K562 (cell line): ENCODE data around the gene TMPO. TPM values are rescaled to one million over a fixed set of nuclear protein-coding genes. Genes with fewer than 3 reads are reported as not detected.
A peak's percentile ranks its signal among the peaks of the same experiment; 100 is the strongest.

Source experiments
- ESRRA ChIP-seq: fragments of 450-650 bp; IDR thresholded peaks from 2 replicates; pipeline ENCODE4 v1.6.1; 2014; ENCODE audit warnings: low read depth, mild to moderate bottlenecking, moderate library complexity, borderline replicate concordance
- ETV1 ChIP-seq: fragments of 450-650 bp; conservative IDR thresholded peaks from 2 replicates; pipeline ENCODE4 v1.6.1; 2016; ENCODE audit warnings: missing genetic modification characterization, control low read depth, low read depth, missing compliant biosample characterization
- FOS ChIP-seq: IDR thresholded peaks from 3 replicates; pipeline ENCODE4 v1.6.1; 2011; ENCODE audit not compliant: insufficient read length; ENCODE audit errors: extremely low read depth
- GABPB1 ChIP-seq: sonication (generic); formaldehyde crosslinking; IDR thresholded peaks from 2 replicates; pipeline ENCODE4 v1.8.0; 2022; ENCODE audit warnings: mild to moderate bottlenecking, missing genetic modification reagents
- HDAC3 ChIP-seq: fragments of 450-650 bp; IDR thresholded peaks from 2 replicates; pipeline ENCODE4 v1.6.1; 2018; ENCODE audit warnings: borderline replicate concordance, mild to moderate bottlenecking, moderate library complexity; ENCODE audit not compliant: partially characterized antibody
- IFI16 ChIP-seq: fragments of 250-450 bp; sonication (Bioruptor Pico); IDR thresholded peaks from 2 replicates; pipeline ENCODE4 v2.1.2; 2022; ENCODE audit warnings: mild to moderate bottlenecking, inconsistent platforms
- KDM4B ChIP-seq, 2 experiments: fragments of 450-650 bp in 1 of 2; sonication (generic) in 1 of 2; IDR thresholded peaks; 2 replicates each; pipeline ENCODE4 v1.6.1; 2016 to 2017; ENCODE audit warnings: borderline replicate concordance in 2 of 2, antibody characterized with exemption in 1 of 2, low read depth in 1 of 2, mild to moderate bottlenecking in 1 of 2
- KLF10 ChIP-seq: fragments of 250-450 bp; sonication (Bioruptor Pico); IDR thresholded peaks from 2 replicates; pipeline ENCODE4 v1.6.1; 2021; ENCODE audit warnings: matching md5 sums
- L3MBTL2 ChIP-seq: fragments of 450-650 bp; IDR thresholded peaks from 2 replicates; pipeline ENCODE4 v1.6.1; 2016; ENCODE audit warnings: mild to moderate bottlenecking, moderate library complexity
- MBD1 ChIP-seq: fragments of 250-450 bp; sonication (Bioruptor Pico); IDR thresholded peaks from 2 replicates; pipeline ENCODE4 v1.8.0; 2022; ENCODE audit warnings: inconsistent platforms
- NCOR1 ChIP-seq: fragments of 450-650 bp; IDR thresholded peaks from 2 replicates; pipeline ENCODE4 v1.6.1; 2016; ENCODE audit warnings: mild to moderate bottlenecking, moderate library complexity
- NONO ChIP-seq, 2 experiments: fragments of 200-400 bp in 1 of 2; fragments of 450-650 bp in 1 of 2; formaldehyde crosslinking in 1 of 2; IDR thresholded peaks; 2 replicates each; pipeline ENCODE4 v1.6.1; 2017; ENCODE audit warnings: low read depth in 2 of 2, mild to moderate bottlenecking in 2 of 2, moderate library complexity in 2 of 2, low read length in 1 of 2
- PPARD ChIP-seq: fragments of 250-450 bp; sonication (Bioruptor Pico); IDR thresholded peaks from 2 replicates; pipeline ENCODE4 v1.8.0; 2022; ENCODE audit warnings: inconsistent platforms, mild to moderate bottlenecking, moderate library complexity
- RBM17 ChIP-seq: fragments of 200-400 bp; formaldehyde crosslinking; IDR thresholded peaks from 2 replicates; pipeline ENCODE4 v1.6.1; 2017; ENCODE audit warnings: low read depth, mild to moderate bottlenecking, low read length, borderline replicate concordance
- SP1 ChIP-seq: sonication (generic); formaldehyde crosslinking; IDR thresholded peaks from 2 replicates; pipeline ENCODE4 v1.8.1; 2022; ENCODE audit warnings: mild to moderate bottlenecking, missing genetic modification reagents
- TRIM24 ChIP-seq, 2 experiments: fragments of 450-650 bp; IDR thresholded peaks; 2 replicates each; pipeline ENCODE4 v1.6.1; 2016
- polyA plus RNA-seq, 8 experiments: library from polyadenylated mRNA; depleted of rRNA in 4 of 8; stranded (reverse) in 5 of 8; unstranded in 3 of 8; fragments of >200 nt; fragmentation: Nextera tagmentation in 2 of 8; fragmentation: Illumina TruSeq in 1 of 8; extraction: Ambion mirVana in 2 of 8; extraction: Trizol in 1 of 8; gene quantifications; 2 replicates each; pipeline versions ENCODE4 v1.2.1 to v1.2.3, GENCODE V29; 2011 to 2014; ENCODE audit warnings: inconsistent platforms in 1 of 8, missing spikeins in 1 of 8
- total RNA-seq, 7 experiments: library from RNA; depleted of rRNA in 6 of 7; stranded (reverse); fragments of >200 nt in 6 of 7; fragmentation: Illumina TruSeq in 2 of 7; extraction: Trizol in 2 of 7; gene quantifications; 2 replicates each; pipeline versions ENCODE4 v1.2.1 to v1.2.3, GENCODE V29; 2011 to 2021; ENCODE audit warnings: low replicate concordance in 1 of 7
- TF ChIP-seq, protein P1 (sequence below): sonication (generic); formaldehyde crosslinking; IDR thresholded peaks from 2 replicates; pipeline ENCODE4 v1.8.0; 2022; ENCODE audit warnings: mild to moderate bottlenecking, missing genetic modification reagents
- TF ChIP-seq, protein P2 (sequence below): sonication (generic); formaldehyde crosslinking; IDR thresholded peaks from 2 replicates; pipeline ENCODE4 v1.8.1; 2023; ENCODE audit warnings: mild to moderate bottlenecking, missing genetic modification reagents

TMPO gene
- total and polyA plus RNA-seq, 9 of the 15 experiments (the other 6 are each of a cell fraction or from before 2014, with no cell fraction given): 62.1 to 263 (median 182) TPM

- 0 out of 2 replicates have a peak, but pooled peaks have one; percentile 4 for TF ChIP-seq L3MBTL2
- TF ChIP-seq HDAC3: peak; percentile 23
- TF ChIP-seq, protein P1, sequence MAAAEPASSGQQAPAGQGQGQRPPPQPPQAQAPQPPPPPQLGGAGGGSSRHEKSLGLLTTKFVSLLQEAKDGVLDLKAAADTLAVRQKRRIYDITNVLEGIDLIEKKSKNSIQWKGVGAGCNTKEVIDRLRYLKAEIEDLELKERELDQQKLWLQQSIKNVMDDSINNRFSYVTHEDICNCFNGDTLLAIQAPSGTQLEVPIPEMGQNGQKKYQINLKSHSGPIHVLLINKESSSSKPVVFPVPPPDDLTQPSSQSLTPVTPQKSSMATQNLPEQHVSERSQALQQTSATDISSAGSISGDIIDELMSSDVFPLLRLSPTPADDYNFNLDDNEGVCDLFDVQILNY (CRISPR knock-in tag): no peak
- peak in 1 of 2 experiments; percentile 7; a peak in 1 of 4 replicates for TF ChIP-seq TRIM24 (IDR thresholded peaks at IDR 0.05)
- TF ChIP-seq NCOR1: 0 out of 2 replicates have a peak, but pooled peaks have one; percentile 11
- TF ChIP-seq NONO (IDR thresholded peaks at IDR 0.05; ENCODE audit: low read depth in 2 of 2, low read length in 1 of 2): no peak
- no peak for TF ChIP-seq KLF10 (CRISPR knock-in tag)
- TF ChIP-seq KDM4B (IDR thresholded peaks at IDR 0.05; ENCODE audit: borderline replicate concordance in 2 of 2, low read depth in 1 of 2): no peak
- no peak for TF ChIP-seq FOS
- TF ChIP-seq, protein P2, sequence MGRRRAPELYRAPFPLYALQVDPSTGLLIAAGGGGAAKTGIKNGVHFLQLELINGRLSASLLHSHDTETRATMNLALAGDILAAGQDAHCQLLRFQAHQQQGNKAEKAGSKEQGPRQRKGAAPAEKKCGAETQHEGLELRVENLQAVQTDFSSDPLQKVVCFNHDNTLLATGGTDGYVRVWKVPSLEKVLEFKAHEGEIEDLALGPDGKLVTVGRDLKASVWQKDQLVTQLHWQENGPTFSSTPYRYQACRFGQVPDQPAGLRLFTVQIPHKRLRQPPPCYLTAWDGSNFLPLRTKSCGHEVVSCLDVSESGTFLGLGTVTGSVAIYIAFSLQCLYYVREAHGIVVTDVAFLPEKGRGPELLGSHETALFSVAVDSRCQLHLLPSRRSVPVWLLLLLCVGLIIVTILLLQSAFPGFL (CRISPR knock-in tag): no peak
- no peak for TF ChIP-seq IFI16
- TF ChIP-seq GABPB1: peak; percentile 2; the same call in 1 of the 2 replicates
- no peak for TF ChIP-seq ETV1
- no peak for TF ChIP-seq PPARD (CRISPR knock-in tag)
- no peak for TF ChIP-seq RBM17
- TF ChIP-seq ESRRA: peak; percentile 27; the same call in 1 of the 2 replicates
- no peak for TF ChIP-seq SP1 (CRISPR knock-in tag)
- no peak for TF ChIP-seq MBD1 (CRISPR knock-in tag)
- TF ChIP-seq, all 486 proteins: peak for 20
Measured at GRCh38 chr12:98504368-98504617, 11.1 kb upstream of the TMPO start (continued).
